Central memory CD4-positive, alpha-beta T cell (primary cell): Measurements from ENCODE around the gene STX2.
"Not testable (repeated sequence)": the region's sequence is repeated elsewhere in the genome, so short reads cannot be mapped to it uniquely, and the experiment has no call there.

ENCODE experiments used
- DNase-seq: peaks from one replicate; pipeline ENCODE4 v3.0.0; 2022

The STX2 gene

DNA sequence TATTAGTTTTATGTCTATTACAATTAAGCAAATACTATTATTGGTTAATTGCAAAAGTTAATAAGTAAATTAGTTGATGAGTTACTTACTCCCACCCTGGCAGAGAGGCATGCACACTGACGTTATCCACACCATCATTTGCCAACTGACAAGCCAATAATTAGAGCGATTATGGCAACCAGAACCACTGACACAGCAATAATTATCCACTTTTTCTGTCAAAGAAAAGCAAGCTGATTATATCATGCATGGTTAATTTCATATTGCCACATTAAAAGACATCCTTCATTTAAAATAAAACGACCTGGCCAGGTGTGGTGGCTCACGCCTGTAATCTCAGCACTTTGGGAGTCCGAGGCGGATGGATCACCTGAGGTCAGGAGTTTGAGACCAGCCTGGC is 43.1 kb downstream of the STX2 start:
- DNase-seq = no peak

DNA sequence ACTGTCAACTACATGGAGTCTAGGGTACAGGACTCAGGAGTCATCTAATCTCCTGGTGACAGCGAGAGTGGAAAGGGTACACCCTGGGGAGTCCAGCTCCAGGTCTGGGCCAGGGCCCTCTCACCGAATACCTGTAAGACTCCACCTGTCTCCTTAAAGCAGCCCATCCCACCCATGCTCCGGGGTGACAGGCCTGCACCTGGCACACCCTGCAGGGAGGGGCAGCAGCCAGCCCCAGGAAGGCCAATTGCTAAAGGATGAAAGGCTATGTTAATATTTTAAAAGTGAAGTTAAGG is 45.5 kb downstream of the STX2 start:
- DNase-seq = no peak

DNA sequence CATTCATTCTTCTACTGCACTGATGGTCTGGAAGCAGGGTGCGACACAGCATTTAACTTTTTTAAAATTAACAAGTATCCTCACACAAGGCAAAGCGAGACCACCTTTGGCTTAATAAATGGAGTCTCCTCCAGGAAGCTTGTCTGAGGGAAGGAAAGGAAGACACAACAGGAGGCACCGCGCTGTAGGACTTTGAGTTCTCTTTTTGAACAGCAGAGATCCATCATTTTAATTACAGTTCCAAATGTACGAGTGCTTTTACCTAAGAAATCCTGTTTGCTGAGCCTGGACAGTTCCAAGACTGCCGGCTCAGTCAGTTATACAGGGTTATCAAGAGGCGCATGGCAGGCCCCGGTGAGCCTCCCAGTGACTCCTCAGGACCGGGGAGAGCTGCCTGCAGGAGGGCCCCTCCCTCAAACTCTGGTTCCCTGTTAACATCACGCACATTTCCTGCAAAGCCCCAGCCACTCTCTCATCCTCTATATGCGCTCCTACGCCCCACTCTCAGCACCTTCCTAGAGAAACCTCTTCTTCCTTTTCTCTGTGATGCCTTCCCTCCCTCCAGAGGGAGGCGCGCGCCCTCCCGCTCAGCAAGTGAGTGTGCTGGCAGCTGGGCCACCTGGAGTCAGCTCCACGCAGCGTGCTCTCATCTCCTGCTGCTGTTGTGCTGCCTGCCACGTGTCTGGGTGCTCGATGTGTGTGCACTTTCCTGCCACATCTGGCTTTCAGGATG is 46.1 kb downstream of the STX2 start:
- no peak for DNase-seq

- DNase-seq = no peak
Observed at GRCh38 chr12:130791629-130792028, 47.4 kb downstream of the STX2 start.

GRCh38 chr12:130788515-130788914 is 50.5 kb downstream of the STX2 start:
- no peak for DNase-seq

DNA sequence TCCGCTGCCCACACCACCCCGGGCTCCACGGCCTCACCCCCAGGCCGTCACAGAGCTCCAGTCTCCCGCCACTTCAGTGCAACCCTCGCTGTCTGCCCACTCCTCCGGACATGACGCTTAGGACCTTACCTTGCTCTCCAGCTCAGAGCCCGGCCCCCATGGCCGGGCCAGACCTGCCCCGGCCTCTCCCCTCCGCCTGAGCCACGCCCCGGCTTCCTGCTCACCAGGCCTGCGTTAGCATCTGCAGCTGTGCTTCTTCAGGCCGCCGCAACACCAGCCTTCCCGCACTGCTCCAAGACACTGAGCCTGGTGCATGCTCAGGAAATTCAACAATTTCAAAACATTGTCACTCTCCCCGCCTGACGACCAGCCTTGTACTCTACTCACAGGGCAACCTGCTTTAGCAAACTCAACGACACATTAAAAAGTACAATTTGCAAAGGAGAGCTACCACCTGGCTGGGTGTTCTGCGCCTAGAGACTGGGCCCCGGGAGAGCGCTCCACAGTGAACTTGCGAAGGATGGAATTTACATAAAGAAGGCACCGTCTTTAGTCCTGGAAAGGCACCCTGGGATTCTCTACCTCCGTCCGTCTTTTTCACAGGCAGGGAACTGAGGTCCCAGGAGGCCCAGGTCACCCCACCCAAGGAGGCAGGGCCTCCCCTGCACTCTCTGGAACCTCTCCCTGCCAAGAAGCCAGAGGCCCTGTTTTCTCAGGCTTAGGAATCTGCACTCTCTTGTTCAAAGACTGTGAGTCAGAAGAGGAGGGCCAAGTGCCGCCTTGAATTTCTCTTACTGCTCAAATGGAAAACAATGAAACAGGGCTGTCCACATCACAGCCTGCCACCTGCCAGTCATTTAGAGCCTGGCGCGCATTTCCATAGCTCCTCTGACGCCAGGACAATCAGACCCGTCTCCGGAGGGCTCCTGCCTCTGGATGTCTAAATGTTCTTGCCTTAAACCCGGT is 51.3 kb downstream of the STX2 start:
- no peak for DNase-seq

DNA sequence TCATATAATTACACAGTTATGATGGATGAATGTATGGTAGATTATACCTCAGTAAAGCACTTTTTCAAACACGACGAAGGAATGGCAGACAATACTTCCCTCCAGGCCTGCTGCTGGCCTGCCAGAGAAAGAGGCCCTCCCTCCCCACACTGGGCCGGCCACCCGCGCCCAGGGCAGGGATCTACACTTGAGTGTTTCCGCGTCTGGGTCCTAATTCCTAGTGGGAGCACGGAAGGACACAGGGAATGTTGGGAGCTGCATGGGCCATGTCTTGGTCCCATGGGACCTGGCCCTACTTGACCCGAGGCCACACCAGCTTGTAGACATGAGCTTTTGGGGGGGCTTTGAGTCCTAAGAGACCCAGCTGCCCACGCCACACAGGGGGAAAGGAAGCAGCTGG is 52.0 kb downstream of the STX2 start:
- DNase-seq = no peak

DNA sequence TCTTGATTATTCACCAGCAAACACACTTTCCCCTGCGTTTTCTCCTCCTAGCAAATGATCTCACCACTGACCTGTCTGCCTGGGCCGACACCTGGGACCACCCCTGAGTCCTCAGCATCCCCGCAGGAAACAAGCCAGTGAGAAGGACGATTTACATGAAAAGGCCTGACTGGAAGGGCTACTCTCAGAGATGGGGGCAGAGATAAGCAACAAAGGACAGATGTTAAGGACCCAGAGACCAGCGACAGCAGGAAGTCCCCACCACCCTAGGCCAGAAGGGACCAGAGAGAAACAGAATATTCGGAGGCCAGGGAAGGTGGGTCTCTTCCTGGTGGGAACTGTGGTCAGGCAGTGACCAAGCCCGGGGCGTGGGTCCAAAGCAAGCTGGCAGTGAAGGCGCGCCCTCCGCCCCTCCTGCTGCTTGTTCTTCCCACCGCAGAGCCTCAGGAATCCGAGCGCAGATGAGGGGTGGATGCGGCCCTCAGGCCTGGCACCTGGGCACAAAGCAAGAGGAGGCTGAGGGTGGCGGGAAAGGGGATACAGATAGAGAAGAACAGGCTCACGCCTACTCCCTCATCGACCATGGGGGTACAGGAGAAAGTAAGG is 55.8 kb downstream of the STX2 start:
- no peak for DNase-seq

DNA sequence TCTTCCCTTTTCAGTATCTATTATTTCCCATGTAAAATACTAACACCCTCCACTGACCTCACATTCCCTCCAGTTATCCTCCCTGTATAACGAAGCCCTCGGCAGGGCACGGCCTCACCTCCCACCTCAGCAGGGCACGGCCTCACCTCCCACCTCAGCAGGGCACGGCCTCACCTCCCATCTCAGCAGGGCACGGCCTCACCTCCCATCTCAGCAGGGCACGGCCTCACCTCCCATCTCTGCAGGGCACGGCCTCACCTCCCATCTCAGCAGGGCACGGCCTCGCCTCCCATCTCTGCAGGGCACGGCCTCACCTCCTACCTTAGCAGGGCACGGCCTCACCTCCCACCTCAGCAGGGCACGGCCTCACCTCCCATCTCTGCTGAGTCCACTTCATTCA is 56.8 kb downstream of the STX2 start:
- DNase-seq = not testable (repeated sequence)

DNA sequence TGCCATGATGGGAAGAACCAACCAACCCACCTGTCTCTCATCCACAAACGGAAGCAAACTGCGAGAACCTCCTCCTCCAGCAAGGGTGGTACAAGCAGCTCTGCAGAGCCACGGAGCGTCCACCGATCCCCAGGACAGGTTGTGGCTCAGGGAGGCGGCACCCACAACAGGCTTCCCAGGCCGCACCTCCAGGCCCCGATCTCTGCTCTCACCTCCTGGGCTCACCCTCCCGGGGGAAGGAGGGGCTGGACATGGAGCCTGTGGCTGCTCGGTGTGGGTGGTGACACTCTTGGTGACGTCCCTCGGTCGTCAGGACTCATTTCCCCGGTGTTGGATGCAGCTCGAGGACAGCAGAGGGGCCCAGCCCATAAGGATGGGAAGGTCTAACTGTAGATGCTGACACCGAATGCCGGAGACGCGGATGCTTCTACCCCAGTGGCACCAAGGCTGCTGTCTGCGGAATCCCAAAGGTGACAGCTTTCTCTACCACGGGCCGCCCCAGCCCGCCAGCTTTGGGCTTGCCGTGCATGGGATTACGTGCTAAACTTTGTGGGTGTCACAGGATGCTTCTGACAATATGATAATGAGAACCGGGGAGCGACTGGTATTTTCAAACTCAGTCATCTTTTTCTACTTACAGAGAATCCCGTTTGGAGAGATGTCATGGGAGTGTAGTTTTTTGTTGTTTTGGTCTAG is 58.0 kb downstream of the STX2 start:
- no peak for DNase-seq

GRCh38 chr12:130780325-130780724 is 58.7 kb downstream of the STX2 start:
- DNase-seq = no peak

DNA sequence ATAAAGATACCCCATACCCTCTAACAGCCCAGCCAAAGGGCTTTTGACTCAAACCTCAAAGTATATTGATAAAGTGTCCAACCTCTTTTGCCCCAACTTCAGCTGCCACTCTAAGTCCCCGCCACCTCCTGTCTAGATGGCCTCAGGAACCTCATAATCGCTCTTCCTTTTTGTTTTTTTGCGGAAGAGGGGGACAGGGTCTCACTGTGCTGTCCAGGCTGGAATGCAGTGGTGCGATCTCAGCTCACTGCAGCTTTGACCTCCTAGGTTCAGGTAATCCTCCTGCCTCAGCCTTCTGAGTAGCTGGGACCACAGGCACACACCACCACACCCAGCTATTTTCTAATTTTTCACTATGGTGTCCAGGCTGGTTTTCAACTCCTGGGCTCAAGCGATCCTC is 60.3 kb downstream of the STX2 start:
- no peak for DNase-seq

GRCh38 chr12:130776857-130777339 is 62.2 kb downstream of the STX2 start:
- no peak for DNase-seq

DNA sequence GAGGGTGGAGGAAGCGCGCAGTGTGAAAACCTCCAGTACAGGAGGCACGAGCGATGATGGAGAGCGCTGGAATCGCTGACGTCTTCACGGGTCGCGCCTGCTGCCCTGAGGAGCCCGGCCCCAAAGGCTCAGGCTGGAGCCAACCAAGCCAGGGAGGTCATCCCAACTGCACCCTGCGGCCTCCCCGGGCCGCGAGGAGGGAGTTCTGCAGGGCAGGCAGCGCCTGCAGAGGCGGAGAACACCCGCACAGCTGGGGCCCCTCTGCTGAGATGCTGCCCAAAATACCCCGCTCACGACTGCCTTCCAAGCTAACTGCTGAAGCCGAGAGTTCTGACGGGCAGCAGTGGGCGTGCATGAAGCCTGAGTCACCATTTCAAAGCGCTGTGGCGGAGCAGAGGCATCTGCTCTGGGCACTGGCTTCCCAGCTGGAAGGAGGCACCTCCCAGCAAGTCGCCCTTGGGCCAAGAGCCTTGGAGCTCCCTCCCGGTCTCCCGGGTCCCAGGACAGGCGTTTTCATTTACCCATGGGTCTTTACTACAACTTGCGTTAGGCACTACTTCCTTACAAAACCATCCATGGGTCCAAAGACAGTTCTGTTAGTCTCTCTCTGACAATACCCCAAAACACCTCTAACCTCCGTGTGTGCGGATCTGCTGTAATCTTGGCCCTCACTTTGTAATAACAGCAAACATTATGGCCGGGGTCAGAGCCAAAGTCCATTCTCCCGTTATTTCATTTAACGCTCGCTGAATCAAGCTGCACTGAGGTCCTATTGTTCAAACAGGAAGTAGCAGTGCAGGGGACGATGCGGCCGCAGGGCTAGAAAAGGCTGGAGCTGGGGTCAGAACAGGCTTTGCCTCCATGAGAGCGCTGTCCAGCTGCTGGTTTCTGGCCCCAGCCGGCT is 62.8 kb downstream of the STX2 start:
- peak; percentile 12 for DNase-seq

DNA sequence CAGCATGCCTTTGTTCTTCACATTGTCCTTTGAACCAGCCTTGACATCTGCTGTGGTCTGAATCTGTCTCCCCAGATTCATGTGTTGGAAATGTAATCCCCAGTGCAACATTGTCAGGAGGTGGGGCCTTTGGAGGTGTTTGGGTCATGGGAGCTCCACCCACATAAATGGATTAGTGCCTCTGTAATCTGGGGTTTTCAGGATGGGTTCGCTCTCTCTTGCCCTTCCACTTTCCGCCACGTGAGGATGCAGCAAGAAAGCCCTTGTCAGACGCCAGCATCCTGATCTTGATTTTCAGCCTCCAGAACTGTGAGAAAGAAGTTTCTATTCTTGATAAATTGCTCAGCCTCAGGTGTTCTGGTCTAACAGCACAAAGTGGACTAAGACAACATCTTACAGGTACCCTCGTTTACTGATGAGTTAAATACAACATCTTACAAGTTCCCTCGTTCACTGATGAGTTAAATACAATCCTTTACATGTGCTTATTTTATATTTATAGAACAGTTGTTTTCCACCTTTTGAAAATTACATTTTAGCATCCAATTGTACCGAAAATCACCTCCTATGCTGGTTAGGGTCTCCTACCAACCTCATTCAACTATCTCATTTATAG is 68.5 kb downstream of the STX2 start:
- DNase-seq = no peak

DNA sequence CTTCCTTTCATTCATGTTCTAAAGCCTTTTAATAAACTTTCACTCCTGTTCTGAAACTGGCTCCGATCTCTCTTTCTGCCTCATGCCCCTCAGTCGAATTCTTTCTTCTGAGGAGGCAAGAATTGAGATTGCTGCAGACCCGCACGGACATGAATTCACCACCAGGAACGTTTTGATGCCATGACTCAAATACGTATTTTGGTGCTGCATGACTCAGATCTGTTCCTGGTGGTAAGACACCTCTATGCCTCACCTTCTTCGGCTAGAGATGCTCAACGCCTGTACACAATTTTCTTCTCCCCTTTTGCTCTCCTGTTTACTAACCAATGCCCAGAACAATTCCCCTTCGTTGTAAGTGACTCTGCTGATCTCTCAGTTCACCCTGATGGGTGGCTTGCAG is 70.9 kb downstream of the STX2 start:
- no peak for DNase-seq

DNA sequence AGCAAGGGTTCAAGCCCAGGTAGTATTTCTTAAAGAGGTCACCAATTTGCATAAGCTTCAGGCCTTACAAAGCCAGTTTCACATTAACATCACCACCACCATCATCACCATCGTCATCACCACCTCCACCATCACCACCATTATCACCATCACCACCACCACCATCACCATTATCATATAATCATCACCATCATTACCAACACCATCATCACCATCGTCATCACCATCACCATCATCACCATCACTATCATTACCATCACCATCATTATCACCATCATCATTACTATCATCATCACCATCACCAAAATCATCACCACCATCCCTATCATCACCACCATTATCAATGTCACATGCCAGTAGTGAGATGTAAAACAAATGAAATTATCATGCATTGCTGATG is 72.6 kb downstream of the STX2 start:
- no peak for DNase-seq

DNA sequence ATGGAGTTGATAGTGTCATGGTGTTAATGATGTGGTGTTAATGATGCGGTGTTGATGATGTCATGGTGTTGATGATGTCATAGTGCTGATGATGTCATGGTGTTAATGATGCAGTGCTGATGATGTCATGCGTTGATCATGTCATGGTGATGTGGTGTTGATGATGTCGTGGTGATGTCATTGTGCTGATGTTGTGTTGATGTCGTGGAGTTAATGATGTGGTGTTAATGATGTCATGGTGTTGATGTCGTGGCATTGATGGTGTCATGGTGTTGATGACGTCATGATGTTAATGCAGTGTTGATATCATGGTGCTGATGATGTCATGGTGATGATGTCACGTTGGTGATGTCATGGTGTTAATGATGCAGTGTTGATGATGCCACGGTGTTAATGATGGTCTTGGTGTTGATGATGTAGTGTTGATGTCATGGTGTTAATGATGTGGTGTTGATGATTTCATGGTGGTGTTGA is 73.8 kb downstream of the STX2 start:
- no peak for DNase-seq

- no peak for DNase-seq
Observed at GRCh38 chr12:130764475-130765185, 74.4 kb downstream of the STX2 start.

DNA sequence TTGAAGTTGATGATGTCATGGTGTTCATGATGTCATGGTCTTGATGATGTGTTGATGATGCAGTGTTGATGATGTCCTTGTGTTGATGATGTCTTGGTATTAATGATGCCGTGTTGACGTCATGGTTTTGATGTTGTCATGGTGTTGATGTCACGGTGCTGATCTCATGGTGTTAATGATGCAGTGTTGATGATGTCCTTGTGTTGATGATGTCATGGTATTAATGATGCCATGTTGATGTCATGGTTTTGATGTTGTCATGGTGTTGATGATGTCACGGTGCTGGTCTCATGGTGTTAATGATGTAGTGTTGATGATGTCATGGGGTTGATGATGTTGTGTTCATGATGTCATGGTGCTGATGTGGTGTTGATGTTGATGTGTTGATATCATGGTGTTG is 75.0 kb downstream of the STX2 start:
- no peak for DNase-seq

DNA sequence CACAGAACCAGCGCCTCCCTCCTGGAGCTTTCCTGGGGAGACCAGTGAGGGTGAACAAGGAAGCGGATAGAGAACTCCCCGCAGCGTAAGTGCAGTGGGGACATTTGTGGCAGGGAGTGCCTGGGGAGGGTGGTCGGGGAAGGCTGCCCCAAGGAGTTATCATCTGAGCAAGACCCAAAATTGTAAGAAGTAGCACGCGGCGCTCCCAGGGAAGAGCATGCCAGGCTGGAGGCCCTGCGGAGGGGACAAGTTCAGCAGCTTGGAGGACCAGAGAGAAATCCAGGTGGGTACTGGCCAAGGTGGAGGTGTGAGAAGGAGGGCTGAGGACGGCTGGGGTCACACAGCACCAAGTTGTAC is 76.8 kb downstream of the STX2 start:
- DNase-seq = no peak
